AG09319 (cell line): ENCODE results near the gene CNTN4.

ENCODE experiments used
- DNase-seq: peaks from one replicate; pipeline ENCODE4 v3.0.0-alpha.2; 2010; ENCODE audit warnings: low read depth; ENCODE audit errors: extremely low read depth
- CTCF ChIP-seq: IDR thresholded peaks from 2 replicates; pipeline ENCODE4 v1.5.1; 2011; ENCODE audit warnings: low read depth, mild to moderate bottlenecking, inconsistent platforms, low read length, moderate library complexity

The CNTN4 gene

DNA sequence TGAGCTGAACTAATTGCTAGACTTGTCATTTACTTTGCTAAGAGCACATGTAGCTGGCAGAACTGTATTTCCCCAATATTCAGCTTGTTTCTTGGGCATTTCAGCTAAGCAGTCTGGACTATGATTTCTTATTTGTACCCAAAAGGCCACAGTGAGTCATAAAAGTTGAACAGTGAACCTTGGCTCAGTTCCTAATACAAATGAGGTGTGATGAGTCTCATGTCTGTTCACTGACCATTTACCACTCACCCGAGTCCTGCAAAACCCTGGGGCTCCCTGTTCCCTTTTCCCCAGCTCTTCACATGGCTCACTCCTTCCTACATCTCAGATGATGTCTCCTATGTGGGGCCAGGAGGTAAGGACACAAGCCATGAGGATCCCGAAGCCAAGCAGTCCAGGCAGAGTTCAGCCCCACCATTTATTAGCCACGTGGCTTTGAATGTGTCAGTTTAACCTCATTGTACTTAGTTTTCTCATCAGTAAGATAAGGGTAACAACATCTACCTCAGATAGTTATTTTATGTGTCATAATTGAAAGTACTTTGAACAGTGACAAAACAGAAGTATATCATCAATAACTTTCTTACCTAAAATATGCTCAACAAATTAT lies 772.2 kb downstream of the CNTN4 start:
- DNase-seq, result no peak
- no peak for TF ChIP-seq CTCF

DNA sequence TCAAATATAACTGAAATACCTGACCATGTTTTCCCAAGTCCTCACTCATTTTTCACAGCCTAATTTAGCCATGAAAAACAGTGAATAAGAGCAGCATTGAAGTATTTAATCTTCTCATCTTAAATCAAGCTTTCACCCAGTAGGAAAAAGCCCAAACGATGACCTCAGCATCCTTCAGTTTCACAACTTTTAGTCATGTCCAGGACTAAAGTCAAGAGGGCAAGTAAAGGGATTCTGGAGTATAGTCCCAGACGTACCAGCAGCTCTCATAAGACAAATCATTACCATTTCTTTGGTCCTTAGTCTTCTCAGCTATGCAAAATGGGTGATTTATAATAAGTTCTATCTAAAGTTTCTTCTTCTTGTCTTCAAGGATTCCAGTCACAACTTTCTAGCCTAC lies 774.2 kb downstream of the CNTN4 start:
- DNase-seq, result no peak
- TF ChIP-seq CTCF, result no peak

DNA sequence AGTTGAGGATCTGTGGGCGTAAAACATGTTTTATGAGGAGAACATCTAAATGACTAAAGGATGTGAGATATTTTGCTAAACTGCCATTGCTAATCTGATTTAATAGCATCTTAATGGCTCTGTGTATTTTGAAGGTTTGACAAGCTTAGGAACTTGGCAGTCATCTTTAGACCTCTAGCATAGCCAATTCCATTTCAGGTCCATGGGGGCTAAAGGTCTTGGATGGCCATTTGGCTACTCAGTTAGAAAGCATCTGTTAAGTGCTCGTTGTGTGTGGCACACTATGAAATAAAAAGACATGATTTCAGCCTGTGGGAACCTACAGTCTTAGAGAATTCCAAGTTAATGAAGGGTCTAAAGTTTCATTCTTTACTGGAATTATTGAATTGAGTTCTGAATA lies 775.3 kb downstream of the CNTN4 start:
- DNase-seq, result no peak
- no peak for TF ChIP-seq CTCF

- TF ChIP-seq CTCF, result no peak
- no peak for DNase-seq
Observed at GRCh38 chr3:2875699-2876098, 777.0 kb downstream of the CNTN4 start.

- no peak for TF ChIP-seq CTCF
- no peak for DNase-seq
Observed at GRCh38 chr3:2876362-2876761, 777.7 kb downstream of the CNTN4 start.

DNA sequence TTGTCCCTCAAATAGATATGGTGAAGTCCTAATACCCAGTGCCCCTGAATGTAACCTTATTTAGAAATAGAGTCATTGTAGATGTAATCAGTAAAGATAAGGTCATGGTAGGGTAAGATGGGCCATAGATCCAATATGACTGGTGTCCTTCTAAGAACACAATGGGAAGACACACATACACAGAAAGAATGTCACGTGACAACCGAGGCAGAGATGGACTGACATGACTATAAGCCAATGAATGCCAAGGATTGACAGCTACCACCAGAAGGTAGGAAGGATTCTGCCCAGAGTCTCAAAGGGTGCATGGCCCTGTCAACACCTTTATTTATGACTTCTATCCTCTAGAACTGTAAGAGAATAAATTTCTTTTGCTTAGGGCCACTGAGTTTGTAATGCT lies 780.4 kb downstream of the CNTN4 start:
- no peak for TF ChIP-seq CTCF
- DNase-seq, result no peak

DNA sequence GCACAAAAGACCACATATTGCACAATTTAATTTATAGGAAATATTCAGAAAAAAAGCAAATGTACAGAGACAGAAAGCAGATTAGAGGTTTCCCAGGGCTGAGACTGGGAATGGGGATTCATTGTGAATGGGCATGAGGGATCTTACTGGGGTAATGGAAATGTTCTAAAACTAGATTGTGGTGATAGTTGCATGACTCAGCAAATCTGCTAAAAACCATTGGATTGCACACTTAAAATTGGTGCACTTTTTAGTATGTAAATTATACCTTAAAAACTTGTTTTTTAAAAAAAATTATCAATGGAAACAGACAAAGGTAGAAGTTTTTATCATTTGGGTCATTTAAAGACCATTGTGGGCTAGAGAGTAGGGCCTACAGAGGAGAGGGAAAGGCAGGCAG lies 780.9 kb downstream of the CNTN4 start:
- no peak for TF ChIP-seq CTCF
- DNase-seq, result no peak
